HG02763 (cell line): ENCODE data around the gene ZBTB5.
"Not testable (repeated sequence)": the region's sequence is repeated elsewhere in the genome, so short reads cannot be mapped to it uniquely, and the experiment has no call there.

Source experiments
- ATAC-seq: cut with Tn5 transposase; IDR thresholded peaks from one replicate; pipeline ENCODE4 v1.9.1; 2021; ENCODE audit warnings: mild to moderate bottlenecking, moderate library complexity; ENCODE audit not compliant: unreplicated experiment

The ZBTB5 gene

DNA sequence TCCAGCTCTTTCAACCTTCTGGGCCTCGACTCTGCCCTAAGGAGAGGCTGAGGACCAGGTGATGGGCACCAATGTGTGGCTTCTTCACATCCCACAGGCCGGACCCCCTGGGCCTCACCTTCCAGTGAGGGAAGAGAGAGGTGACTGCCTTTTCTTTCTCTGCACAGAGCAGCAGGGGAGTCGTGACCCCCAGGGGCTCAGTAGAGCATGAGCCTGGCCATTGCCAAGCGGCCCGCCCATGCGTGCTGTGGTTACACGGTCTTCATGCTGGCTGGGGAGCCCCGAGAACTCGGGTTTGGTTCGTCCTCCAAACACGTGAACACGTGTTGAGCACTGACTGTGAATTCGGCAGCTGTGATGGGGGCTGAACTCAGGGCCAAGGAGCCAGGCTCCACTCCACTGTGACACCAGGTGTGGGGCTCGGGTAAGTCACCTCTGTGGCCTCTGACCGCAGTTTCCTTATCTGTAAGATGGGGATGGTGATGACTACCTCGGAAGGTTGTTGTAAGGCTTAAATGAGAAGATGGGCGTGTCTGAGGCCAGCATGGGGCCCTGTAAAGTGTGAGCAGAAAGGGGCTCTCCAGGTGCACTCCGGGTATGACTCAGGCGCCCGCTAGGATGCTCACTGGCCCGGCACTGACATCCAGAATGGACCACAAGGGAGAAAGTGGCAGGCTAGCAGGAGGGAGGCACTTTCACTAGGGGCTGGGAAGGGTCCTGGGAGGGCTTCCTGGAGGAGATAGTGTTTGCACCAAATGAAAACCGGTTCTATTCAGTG is 56.1 kb downstream of the ZBTB5 start:
- ATAC-seq, result peak; percentile 85

DNA sequence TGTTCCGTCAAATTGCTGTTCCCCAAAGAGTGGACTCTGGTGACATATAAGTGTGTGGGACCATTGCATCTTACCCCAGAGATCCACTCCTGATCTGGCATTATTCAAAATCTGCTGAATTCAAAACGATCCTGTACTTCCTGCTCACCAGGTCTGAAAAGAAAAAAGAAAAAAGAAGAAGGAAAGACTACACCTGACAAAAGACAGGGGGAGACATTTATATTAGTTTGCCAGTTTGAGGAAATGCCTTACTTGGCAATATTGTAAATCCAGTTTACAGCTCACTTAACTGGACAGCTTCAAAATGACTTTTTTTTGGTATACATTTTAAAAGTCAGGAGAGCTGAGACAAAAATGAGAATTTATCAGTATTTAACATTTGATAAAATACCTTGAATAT is 57.8 kb downstream of the ZBTB5 start:
- ATAC-seq, result no peak

DNA sequence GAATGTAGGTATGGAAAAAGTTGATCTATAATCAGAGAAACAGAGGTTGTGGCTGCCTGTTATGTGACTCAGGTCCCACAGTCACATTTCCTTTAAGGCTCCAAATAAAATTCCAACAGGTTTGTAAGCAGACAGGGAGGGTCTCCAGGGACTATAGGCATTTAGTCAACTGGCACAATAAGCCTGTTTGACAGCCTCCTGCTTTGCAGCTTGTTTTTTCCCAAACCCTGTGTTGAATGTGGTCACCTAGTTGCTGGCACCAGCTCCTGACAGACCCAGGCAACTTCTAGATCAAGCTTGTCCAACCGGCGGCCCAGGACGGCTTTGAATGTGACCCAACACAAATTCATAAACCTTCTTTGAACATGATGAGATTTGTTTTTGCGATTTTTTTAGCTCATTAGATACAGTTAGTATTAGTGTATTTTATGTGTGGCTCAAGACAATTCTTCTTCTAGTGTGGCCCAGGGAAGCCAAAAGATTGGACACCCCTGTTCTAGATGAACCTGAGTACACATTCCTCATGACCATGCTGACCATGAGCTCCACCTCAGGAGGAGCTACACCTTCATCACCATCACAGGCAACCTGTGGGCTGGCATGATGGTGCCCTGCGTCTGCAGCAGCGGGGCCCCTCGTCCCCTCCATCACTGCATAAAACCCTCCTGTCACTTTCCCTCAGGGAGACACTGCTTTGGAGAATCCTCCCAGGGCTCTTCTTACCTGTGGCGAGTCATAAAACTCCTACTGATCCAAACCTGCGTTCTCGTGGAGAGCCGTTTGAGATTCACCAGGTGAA is 58.4 kb downstream of the ZBTB5 start:
- no peak for ATAC-seq

DNA sequence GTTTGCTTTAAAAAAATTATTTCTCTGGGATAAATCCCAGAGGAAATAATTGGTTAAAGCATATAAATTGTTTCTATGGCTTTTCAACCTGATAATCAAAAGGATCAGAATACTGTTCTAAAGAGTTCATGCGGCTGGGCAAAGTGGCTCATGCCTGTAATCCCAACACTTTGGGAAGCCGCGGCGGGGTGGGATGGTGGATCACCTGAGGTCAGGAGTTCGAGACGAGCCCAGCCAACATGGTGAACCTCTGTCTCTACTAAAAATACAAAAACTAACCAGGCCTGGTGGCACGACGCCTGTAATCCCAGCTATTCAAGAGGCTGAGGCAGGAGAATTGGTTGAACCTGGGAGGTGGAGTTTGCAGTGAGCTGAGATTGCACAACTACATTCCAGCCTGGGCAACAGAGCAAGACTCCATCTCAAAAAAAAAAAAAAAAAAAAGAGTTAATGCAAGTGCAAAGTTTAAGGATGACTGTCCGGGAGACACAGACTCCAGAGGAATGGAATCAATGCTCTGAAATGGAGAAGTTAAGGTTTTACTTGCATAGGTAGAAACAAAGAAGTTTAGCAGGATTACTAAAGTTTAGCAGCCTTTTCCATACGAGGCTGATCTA is 59.4 kb downstream of the ZBTB5 start:
- ATAC-seq, result no peak

DNA sequence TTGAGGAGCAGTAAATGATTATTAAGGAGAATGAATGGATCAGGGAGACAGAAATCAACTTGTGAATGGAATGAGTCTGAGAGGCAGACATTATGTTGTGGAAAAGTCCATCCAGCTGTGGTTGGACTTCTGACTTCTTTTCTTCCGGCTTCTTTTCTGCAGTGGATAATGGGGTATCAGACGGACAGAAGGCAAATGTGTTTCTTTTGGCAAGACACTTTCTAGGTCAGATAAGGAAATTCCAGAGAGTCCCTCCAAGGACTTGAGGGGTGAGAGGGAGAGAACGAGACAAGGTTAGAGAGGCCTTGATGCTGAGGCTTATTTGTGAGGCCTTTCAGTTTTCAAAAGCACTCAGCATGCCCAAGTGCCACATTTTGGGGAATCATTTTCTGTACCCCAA is 59.9 kb downstream of the ZBTB5 start:
- no peak for ATAC-seq

DNA sequence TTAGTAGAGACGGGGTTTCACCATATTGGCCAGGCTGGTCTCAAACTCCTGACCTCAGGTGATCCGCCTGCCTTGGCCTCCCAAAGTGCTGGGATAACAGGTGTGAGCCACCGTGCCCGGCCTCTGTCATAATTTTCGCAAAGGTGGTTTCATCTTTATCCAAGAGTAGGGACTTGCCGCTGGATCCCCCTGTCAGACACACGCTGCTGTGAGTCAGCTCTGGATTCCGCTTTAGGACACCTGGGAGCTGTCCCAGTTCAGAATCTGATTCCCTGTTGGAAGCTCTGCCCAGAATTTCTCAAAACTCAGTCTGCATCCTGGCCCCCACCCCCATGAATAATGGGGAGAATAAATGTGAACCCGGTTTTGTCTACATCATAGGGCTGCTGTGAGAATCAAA is 60.7 kb downstream of the ZBTB5 start:
- no peak for ATAC-seq

DNA sequence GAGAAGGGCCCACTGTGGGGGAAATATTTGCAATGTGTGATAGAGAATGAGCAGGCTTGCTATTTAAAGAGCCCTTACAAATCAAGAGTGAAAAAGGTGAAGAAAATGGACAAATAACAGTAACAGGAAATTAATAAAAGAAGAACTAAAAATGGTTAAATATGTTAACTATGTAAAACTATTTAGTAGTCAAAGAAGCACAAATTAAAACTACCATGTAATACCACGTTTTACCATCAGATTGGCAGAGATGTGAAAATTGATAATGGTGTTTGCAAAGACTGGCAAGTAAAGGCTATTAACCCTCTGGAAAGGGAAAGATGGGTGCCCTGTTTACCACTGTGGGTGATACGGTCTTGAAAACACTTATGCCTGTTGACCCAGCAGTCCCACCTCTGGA is 65.9 kb downstream of the ZBTB5 start:
- ATAC-seq, result no peak

DNA sequence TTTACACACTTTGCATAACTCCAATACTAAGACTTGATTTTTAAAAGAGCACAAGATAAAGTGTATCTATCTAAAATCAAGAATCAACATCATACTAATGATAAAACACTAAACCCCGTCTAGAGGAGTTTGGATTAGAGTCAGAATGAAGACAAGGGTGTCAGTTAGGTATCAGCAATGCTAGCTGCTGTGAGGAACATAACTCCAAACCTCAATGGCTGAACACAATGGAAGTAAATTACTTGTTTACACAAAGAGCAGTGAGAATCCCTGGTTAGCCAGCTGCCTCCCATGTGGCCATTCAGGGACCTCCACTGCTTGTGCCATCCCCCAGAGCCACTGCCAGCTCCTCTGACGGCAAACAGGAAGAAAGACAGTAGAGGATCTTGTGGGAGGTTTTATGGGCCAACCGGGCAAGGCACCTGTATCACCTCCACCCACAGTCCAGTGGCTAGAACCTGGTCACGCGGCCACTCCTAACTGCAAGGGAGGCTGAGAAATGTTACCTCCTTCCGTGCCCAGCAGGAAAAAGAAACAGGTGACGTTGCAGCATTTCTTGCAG is 66.7 kb downstream of the ZBTB5 start:
- ATAC-seq, result no peak

DNA sequence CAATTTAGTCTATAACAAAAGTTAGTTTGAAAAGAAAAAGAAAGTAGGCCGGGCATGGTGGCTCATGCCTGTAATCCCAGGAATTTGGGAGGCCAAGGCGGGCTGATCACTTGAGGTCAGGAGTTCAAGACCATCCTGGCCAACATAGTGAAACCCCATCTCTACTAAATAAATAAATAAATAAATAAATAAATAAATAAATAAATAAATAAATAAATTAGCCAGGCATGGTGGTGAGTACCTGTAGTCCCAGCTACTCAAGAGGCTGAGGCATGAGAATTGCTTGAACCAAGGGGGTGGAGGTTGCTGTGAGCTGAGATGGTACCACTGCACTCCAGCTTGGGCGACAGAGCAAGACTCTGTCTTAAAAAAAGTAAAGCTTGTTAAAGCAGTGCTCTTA is 67.3 kb downstream of the ZBTB5 start:
- ATAC-seq, result not testable (repeated sequence)

DNA sequence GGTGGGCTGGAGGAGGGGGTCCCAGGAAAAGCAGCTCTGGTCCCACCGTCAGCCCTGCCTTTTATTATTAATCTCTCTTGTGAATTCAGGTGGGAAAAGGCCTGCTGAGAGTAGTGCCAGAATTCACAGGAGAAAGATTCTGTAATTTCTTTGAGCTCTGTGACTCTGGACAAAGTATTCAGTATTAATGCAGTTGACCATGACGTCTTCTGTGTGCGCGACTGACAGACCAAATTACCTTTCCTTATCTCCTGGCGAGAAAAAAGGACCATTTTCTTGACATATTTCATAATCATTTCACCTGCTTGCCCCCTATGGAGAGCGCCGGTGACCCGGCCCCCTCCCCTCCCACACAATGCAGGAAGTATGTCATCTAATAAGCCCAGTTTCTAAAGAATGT is 69.6 kb downstream of the ZBTB5 start:
- no peak for ATAC-seq

DNA sequence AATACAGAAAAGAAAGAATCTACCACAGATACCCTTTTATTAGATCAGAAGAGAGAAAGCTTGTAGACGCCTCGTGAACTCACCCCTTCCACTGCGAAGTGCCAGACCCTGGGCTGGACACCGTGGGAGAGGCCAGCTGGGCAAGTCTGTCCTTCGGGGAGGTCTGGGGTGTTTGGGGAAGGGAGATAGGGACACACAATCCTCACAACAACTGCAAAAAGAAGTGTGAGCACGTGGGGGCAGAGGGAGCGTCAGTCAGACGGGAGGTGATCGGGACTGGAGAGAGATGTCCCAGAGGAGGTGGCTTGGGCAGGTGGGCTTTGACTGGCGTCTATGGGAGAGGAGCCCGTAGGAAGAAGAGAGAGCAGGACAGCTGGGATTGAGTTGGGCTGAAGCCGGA is 70.0 kb downstream of the ZBTB5 start:
- ATAC-seq, result no peak

DNA sequence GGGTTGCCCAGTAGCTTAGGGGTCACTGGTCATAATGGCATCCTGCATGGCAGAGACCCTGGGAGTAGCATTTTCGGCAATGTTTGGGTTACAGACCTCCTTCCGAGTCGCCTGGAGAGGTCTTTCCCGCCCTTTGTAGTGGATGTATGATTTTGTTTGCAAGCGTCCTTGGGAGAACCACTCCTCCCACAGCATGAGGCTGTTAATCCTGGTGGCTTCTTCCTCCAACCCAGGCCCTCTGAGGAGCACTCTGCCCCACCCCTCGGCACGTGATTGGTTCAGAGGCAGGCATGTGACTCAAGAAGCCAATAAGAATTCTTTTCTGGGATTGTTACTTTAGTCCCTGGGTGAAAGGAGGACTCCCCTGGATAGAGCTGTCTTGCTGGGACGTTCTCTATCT is 73.0 kb downstream of the ZBTB5 start:
- no peak for ATAC-seq

DNA sequence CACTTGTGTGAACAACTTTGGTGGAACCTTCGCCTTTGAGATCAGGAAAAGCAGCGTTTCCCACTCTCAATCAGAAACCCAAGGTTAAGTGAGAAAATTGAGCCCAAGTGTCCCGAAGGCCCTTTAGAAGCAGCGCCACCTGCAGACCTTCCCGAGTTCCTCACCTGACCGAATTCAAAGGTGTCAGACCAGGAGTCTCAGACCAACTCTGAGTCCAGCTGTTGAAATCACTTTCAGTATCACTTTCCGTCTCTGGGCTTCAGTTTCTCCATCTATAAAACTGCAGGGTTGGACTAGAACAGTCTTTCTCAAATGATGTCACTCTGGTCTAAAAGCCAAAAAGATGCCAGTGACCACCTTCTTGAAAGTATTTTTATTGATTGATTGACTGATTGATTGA is 74.5 kb downstream of the ZBTB5 start:
- peak; percentile 83 for ATAC-seq
